SK-N-MC (cell line): Measurements from ENCODE around the gene MGAM2.

Experiments
- DNase-seq: peaks from one replicate; pipeline ENCODE4 v3.0.0-alpha.2; 2011; ENCODE audit warnings: low read depth, low spot score
- H3K27ac ChIP-seq: fragments of 200-600 bp; sonication (generic); 2 replicates; pipeline ENCODE4 v1.5.1; 2016; ENCODE audit warnings: mixed run types
- H3K36me3 ChIP-seq: fragments of 200-600 bp; sonication (generic); 2 replicates; pipeline ENCODE4 v1.6.1; 2017; ENCODE audit warnings: antibody characterized with exemption, low read length, mixed read lengths; ENCODE audit not compliant: insufficient read depth
- H3K4me3 ChIP-seq: fragments of 200-600 bp; sonication (generic); 2 replicates; pipeline ENCODE4 v1.5.1; 2016
- H3K9ac ChIP-seq: fragments of 200-600 bp; sonication (generic); 2 replicates; pipeline ENCODE4 v1.8.0; 2017; ENCODE audit warnings: mixed run types, mixed read lengths; ENCODE audit not compliant: insufficient read length
- H3K9me3 ChIP-seq: fragments of 200-600 bp; sonication (generic); 2 replicates; pipeline ENCODE4 v1.6.1; 2017; ENCODE audit warnings: low read depth, mild to moderate bottlenecking, antibody characterized with exemption, low read length, moderate library complexity, mixed read lengths
- EZH2 ChIP-seq: fragments of 200-600 bp; sonication (generic); IDR thresholded peaks from one replicate; pipeline ENCODE4 v1.6.1; 2017; ENCODE audit warnings: antibody characterized with exemption
- FOXP2 ChIP-seq: optimal IDR thresholded peaks from 2 replicates; pipeline ENCODE3; 2011; ENCODE audit warnings: mild to moderate bottlenecking, moderate library complexity; ENCODE audit not compliant: insufficient read depth; ENCODE audit errors: extremely low read length, control extremely low read depth
- POLR2AphosphoS5 ChIP-seq: IDR thresholded peaks from 2 replicates; pipeline ENCODE4 v1.6.1; 2012; ENCODE audit warnings: mild to moderate bottlenecking, low read depth, low read length, borderline replicate concordance

The MGAM2 gene

GRCh38 chr7:142134909-142135308 is 23.4 kb downstream of the MGAM2 start:
- H3K4me3 ChIP-seq = no peak overlapping the region
- no peaks in the 10 kb centered on the region for H3K36me3 ChIP-seq
- H3K9ac ChIP-seq = no peak overlapping the region
- H3K9me3 ChIP-seq = no peaks in the 10 kb centered on the region
- DNase-seq = no peak
- no peak overlapping the region for H3K27ac ChIP-seq
- TF ChIP-seq FOXP2 = no peak
- TF ChIP-seq POLR2AphosphoS5 = no peak
- TF ChIP-seq EZH2 = no peak

- TF ChIP-seq POLR2AphosphoS5 (no peak), FOXP2 (no peak), EZH2 (no peak)
- H3K9ac ChIP-seq = no peak overlapping the region
- H3K36me3 ChIP-seq = no peaks in the 10 kb centered on the region
- no peak overlapping the region for H3K27ac ChIP-seq
- H3K9me3 ChIP-seq = no peaks in the 10 kb centered on the region
- no peak for DNase-seq
- H3K4me3 ChIP-seq = no peak overlapping the region
Observed at GRCh38 chr7:142138996-142139395, 27.5 kb downstream of the MGAM2 start.

GRCh38 chr7:142139597-142140400 is 28.3 kb downstream of the MGAM2 start:
- Histone ChIP-seq H3K9me3 (no peaks in the 10 kb centered on the region), H3K36me3 (no peaks in the 10 kb centered on the region), H3K27ac (no peak overlapping the region), H3K4me3 (no peak overlapping the region), H3K9ac (no peak overlapping the region)
- no peak for TF ChIP-seq POLR2AphosphoS5
- TF ChIP-seq EZH2 = no peak
- TF ChIP-seq FOXP2 = no peak
- DNase-seq = no peak

GRCh38 chr7:142140401-142140959 is 29.0 kb downstream of the MGAM2 start:
- H3K36me3 ChIP-seq = no peaks in the 10 kb centered on the region
- no peaks in the 10 kb centered on the region for H3K9me3 ChIP-seq
- H3K4me3 ChIP-seq = no peak overlapping the region
- no peak overlapping the region for H3K9ac ChIP-seq
- H3K27ac ChIP-seq = no peak overlapping the region
- no peak for DNase-seq
- TF ChIP-seq EZH2 (no peak), POLR2AphosphoS5 (no peak), FOXP2 (no peak)

- Histone ChIP-seq H3K27ac (no peak overlapping the region), H3K9ac (no peak overlapping the region), H3K9me3 (no peaks in the 10 kb centered on the region), H3K4me3 (no peak overlapping the region), H3K36me3 (no peaks in the 10 kb centered on the region)
- no peak for DNase-seq
- TF ChIP-seq FOXP2 (no peak), POLR2AphosphoS5 (no peak)
Observed at GRCh38 chr7:142142702-142143101, 31.2 kb downstream of the MGAM2 start.

DNA sequence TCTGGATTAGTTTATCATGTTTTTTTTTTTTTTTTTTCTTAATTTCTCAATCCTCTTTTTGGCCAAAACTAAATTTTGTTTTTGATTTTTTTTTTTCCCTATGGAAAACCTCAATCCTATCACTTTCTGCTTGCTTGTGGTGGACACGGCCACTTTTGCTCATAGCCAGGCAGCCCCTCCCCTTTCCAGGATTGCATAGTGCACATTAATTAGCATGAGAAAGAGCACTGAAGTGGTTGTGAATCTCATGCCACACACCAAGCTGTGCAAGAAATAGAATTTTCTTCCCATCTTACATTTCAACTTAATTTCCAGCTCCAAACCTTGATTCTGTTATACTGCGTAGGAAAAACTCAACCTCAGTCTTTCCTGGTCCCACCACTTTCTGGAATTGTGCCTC is 34.6 kb downstream of the MGAM2 start:
- Histone ChIP-seq H3K4me3 (no peak overlapping the region), H3K27ac (no peak overlapping the region), H3K9me3 (no peaks in the 10 kb centered on the region), H3K9ac (no peak overlapping the region), H3K36me3 (no peaks in the 10 kb centered on the region)
- DNase-seq = no peak
- TF ChIP-seq POLR2AphosphoS5 (no peak), FOXP2 (no peak), EZH2 (no peak)

- Histone ChIP-seq H3K9me3 (no peaks in the 10 kb centered on the region), H3K36me3 (no peaks in the 10 kb centered on the region), H3K27ac (no peak overlapping the region), H3K4me3 (no peak overlapping the region), H3K9ac (no peak overlapping the region)
- TF ChIP-seq POLR2AphosphoS5 (no peak), FOXP2 (no peak), EZH2 (no peak)
- DNase-seq = no peak
Observed at GRCh38 chr7:142150356-142150755, 38.8 kb downstream of the MGAM2 start.

DNA sequence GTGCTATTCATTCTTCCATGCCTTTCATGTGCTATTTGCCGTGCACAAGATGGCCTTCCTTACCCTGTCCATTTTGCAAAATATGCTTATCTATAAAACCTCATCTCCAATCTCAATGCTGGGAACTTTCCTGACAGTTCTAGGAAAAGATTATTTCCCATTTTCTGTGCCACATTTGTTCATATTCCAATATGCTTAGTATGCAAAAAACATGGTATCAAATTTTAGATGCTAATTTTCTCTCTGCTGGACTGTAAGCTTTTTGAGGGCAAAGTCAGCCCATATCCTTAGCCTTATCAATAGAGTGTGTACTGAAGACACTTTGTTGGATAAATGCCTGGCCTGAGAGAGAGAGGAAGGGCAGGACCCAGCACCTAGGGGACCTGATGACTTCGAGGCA is 39.4 kb downstream of the MGAM2 start:
- H3K9me3 ChIP-seq = no peaks in the 10 kb centered on the region
- DNase-seq = no peak
- H3K27ac ChIP-seq = no peak overlapping the region
- TF ChIP-seq EZH2 = no peak
- TF ChIP-seq FOXP2 = no peak
- no peak for TF ChIP-seq POLR2AphosphoS5
- no peak overlapping the region for H3K4me3 ChIP-seq
- H3K36me3 ChIP-seq = no peaks in the 10 kb centered on the region
- no peak overlapping the region for H3K9ac ChIP-seq

GRCh38 chr7:142152076-142152475 is 40.6 kb downstream of the MGAM2 start:
- no peak for TF ChIP-seq POLR2AphosphoS5
- TF ChIP-seq FOXP2 = no peak
- TF ChIP-seq EZH2 = no peak
- Histone ChIP-seq H3K4me3 (no peak overlapping the region), H3K9ac (no peak overlapping the region), H3K27ac (no peak overlapping the region), H3K36me3 (no peaks in the 10 kb centered on the region), H3K9me3 (no peaks in the 10 kb centered on the region)
- no peak for DNase-seq

DNA sequence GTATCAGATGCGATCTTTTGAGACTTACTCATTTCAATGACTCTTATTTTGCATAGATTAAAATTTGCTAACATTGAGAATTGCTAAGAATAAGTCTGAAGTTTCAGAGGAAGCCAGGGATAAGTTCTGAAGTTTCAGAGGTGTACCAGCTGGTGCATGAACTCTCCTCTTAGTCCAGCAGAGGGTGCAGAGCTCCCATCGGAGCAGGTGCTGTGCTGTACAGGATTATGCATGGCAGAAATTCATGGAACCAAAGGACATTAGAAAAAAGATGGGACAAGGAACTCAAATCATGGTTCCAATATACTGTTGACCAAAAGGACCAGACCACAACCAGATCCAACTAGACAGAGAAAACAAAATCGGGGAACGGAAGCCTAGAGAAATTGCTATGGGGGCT is 41.9 kb downstream of the MGAM2 start:
- no peak overlapping the region for H3K4me3 ChIP-seq
- no peaks in the 10 kb centered on the region for H3K36me3 ChIP-seq
- H3K9ac ChIP-seq = no peak overlapping the region
- TF ChIP-seq EZH2 = no peak
- no peak for TF ChIP-seq POLR2AphosphoS5
- no peak for TF ChIP-seq FOXP2
- no peaks in the 10 kb centered on the region for H3K9me3 ChIP-seq
- H3K27ac ChIP-seq = no peak overlapping the region
- DNase-seq = no peak
